ENCODE measurements around the gene CENPU.

- TF ChIP-seq REST (tag by site-specific recombination; IDR thresholded peaks at IDR 0.05) = no peak
- no peak for TF ChIP-seq ZNF707 (tag by site-specific recombination; IDR thresholded peaks at IDR 0.05)
- no peak for TF ChIP-seq ZNF280C (tag by site-specific recombination; IDR thresholded peaks at IDR 0.05)
- TF ChIP-seq CTCF (tag by site-specific recombination; IDR thresholded peaks at IDR 0.05) = no peak
- no peak for TF ChIP-seq ZNF639 (tag by site-specific recombination; IDR thresholded peaks at IDR 0.05)
- TF ChIP-seq ZBTB11 (tag by site-specific recombination; conservative IDR thresholded peaks at IDR 0.05; ENCODE audit: low read depth) = no peak
- TF ChIP-seq HOXC10 (CRISPR knock-in tag; IDR thresholded peaks at IDR 0.05) = no peak
- TF ChIP-seq SETDB1 (IDR thresholded peaks at IDR 0.05; ENCODE audit: insufficient read length, low read length) = no peak
- no peak for TF ChIP-seq ZFP41 (tag by site-specific recombination; IDR thresholded peaks at IDR 0.05; ENCODE audit: borderline replicate concordance)
- TF ChIP-seq ZNF138 (tag by site-specific recombination; IDR thresholded peaks at IDR 0.05; ENCODE audit: borderline replicate concordance) = no peak
- no peak for TF ChIP-seq PBX3 (CRISPR knock-in tag; IDR thresholded peaks at IDR 0.05)
Observed at GRCh38 chr4:184729946-184730345, 4.0 kb downstream of the CENPU start.

All from HEK293 (cell line).